Upper lobe of right lung (tissue), 1 donor: ENCODE results near the gene BMPR1B. TPM values are rescaled to one million over a fixed set of nuclear protein-coding genes. Genes with fewer than 3 reads are reported as not detected.

Experiments
- ATAC-seq: fragments of 200-7000 bp; cut with Tn5 transposase; one replicate; pipeline ENCODE4 v1.9.1; 2020; ENCODE audit warnings: mild to moderate bottlenecking, moderate library complexity
- DNase-seq: peaks from one replicate; pipeline ENCODE4 v3.0.0-alpha.2; 2020
- H3K27ac ChIP-seq: fragments of 200-600 bp; one replicate; pipeline ENCODE4 v1.8.0; 2022
- H3K27me3 ChIP-seq: fragments of 200-600 bp; one replicate; pipeline ENCODE4 v1.8.0; 2022; ENCODE audit warnings: mild to moderate bottlenecking
- H3K36me3 ChIP-seq: fragments of 200-600 bp; one replicate; pipeline ENCODE4 v1.8.0; 2022
- H3K4me1 ChIP-seq: fragments of 200-600 bp; one replicate; pipeline ENCODE4 v1.8.0; 2022
- H3K4me3 ChIP-seq: fragments of 200-600 bp; one replicate; pipeline ENCODE4 v1.8.0; 2022; ENCODE audit warnings: mild to moderate bottlenecking
- H3K9me3 ChIP-seq: fragments of 200-600 bp; one replicate; pipeline ENCODE4 v1.8.0; 2022
- CTCF ChIP-seq: fragments of 200-600 bp; IDR thresholded peaks from one replicate; pipeline ENCODE4 v1.8.0; 2022; ENCODE audit warnings: antibody characterized with exemption
- intact Hi-C: fragments of 100-400 bp; cut with DNase I; formaldehyde crosslinking; loops from one replicate; pipeline ENCODE4 v1.11.0; 2022
- total RNA-seq: library from RNA; stranded (reverse); fragmentation: NEBNext Ultra II Directional; extraction: Animal tissue kit (Norgen Biotek cat#: 25700); gene quantifications from one replicate; pipeline ENCODE4 v1.2.1, GENCODE V29; 2021
- donor health status: DM: no; HTN: yes; CAD: no; lungs with severe emphysema.

BMPR1B gene
- total RNA-seq, 1 donor from 2014 or later = 3.0 TPM

DNA sequence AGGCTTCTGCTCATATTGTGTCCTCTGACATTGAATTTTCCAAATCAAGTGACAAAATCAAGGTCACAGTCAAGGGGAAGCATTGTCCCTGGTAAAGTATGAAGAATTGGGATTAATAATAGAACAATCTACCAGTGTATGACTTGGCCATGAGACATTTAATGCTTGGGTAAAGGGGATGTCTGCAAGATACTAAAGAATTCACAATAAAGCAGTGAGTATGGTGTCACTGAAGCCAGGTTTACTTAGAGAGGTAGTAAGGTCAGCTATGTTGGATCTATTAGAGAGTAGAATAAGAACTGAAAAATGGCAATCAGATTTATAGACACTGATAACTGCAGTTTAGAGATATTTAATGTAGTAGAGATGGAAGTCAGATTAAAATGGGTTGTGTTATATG, 349.2 kb downstream of the BMPR1B start:
- no peak overlapping the region for H3K27ac ChIP-seq
- ATAC-seq = no peak
- H3K27me3 ChIP-seq = no peaks in the 10 kb centered on the region
- no peaks in the 10 kb centered on the region for H3K9me3 ChIP-seq
- H3K4me1 ChIP-seq = no peaks in the 10 kb centered on the region
- intact Hi-C loops = no loop called here
- DNase-seq = no peak
- TF ChIP-seq CTCF = no peak
- no peak overlapping the region for H3K4me3 ChIP-seq
- H3K36me3 ChIP-seq = no peaks in the 10 kb centered on the region

DNA sequence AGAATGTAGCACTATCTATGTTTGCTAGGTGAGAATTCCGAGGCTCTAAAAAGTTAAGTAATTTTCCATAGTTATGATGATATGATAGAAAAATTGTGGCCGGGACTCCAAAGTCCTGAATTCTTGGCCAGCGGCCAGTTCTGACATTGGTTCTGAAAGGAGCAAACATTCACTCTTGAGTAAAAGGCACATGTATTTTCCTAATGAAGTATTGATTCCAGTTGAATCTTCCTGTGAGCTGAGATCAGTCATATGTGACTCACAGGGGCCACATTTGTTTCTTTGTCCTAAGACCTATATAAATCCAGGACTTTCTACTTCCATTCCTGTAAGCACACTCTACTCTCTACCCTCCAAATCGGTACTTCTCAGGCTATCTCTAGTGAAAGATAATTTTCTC, 349.9 kb downstream of the BMPR1B start:
- no peaks in the 10 kb centered on the region for H3K4me1 ChIP-seq
- H3K27me3 ChIP-seq = no peaks in the 10 kb centered on the region
- H3K36me3 ChIP-seq = no peaks in the 10 kb centered on the region
- H3K27ac ChIP-seq = no peak overlapping the region
- no peaks in the 10 kb centered on the region for H3K9me3 ChIP-seq
- intact Hi-C loops = no loop called here
- TF ChIP-seq CTCF = no peak
- H3K4me3 ChIP-seq = no peak overlapping the region
- no peak for ATAC-seq
- no peak for DNase-seq

DNA sequence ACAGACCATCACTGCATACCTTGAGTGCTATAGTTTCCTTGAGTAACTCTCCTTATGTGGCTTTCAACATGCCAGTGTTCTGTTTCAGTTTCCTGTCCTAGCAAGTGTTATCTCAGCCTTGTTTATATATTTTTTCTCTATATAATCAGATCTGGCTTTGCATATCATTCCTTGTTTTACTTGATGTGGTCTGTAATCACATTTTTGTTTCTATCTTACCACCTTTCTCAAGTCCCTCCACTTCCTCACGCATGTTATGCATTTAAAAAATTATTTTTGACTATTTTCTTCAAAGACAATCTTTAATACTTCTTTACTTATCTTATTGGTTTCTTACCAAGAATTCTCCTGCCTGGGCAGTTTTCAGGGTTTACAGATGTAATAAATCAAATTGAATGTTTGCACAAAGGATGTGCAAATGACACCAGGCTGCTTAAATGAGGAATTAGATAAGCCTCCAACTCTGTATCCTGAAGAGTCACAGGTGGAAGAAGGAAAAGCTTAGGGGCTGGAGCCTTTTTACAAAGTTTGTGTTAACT, 351.2 kb downstream of the BMPR1B start:
- Histone ChIP-seq H3K9me3 (no peaks in the 10 kb centered on the region), H3K27ac (no peak overlapping the region), H3K36me3 (no peaks in the 10 kb centered on the region), H3K4me3 (no peak overlapping the region), H3K4me1 (no peaks in the 10 kb centered on the region), H3K27me3 (no peaks in the 10 kb centered on the region)
- ATAC-seq (no peak), DNase-seq (no peak)
- no peak for TF ChIP-seq CTCF
- intact Hi-C loops = no loop called here

GRCh38 chr4:95114521-95114920, 356.8 kb downstream of the BMPR1B start:
- Histone ChIP-seq H3K27ac (no peak overlapping the region), H3K36me3 (no peaks in the 10 kb centered on the region), H3K4me1 (no peaks in the 10 kb centered on the region), H3K27me3 (no peaks in the 10 kb centered on the region), H3K9me3 (no peaks in the 10 kb centered on the region), H3K4me3 (no peak overlapping the region)
- intact Hi-C loops = no loop called here
- TF ChIP-seq CTCF = no peak
- ATAC-seq (no peak), DNase-seq (no peak)

GRCh38 chr4:95118497-95118896, 360.7 kb downstream of the BMPR1B start:
- no peak for DNase-seq
- H3K9me3 ChIP-seq = no peaks in the 10 kb centered on the region
- no peak overlapping the region for H3K27ac ChIP-seq
- intact Hi-C loops = no loop called here
- no peaks in the 10 kb centered on the region for H3K4me1 ChIP-seq
- no peak overlapping the region for H3K4me3 ChIP-seq
- TF ChIP-seq CTCF = no peak
- ATAC-seq = no peak
- no peaks in the 10 kb centered on the region for H3K36me3 ChIP-seq
- H3K27me3 ChIP-seq = no peaks in the 10 kb centered on the region

DNA sequence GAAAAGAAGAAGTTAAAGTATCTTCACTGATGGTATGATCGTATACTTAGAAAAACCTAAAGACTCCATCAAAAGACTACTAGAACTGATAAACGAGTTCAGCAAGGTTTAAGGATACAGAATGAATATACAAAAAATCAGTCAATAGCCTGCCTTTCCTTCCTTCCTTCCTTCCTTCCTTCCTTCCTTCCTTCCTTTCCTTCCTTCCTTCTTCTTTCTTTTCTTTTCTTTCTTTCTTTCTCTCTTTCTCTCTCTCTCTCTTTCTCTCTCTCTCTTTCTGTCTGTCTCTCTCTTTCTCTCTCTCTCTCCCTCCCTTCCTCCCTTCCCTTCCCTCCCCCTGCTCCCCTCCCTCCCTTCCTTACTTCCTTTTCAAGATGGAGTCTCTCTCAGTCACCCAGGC, 362.7 kb downstream of the BMPR1B start:
- intact Hi-C loops = no loop called here
- H3K9me3 ChIP-seq = no peaks in the 10 kb centered on the region
- no peak for TF ChIP-seq CTCF
- H3K27ac ChIP-seq = no peak overlapping the region
- no peaks in the 10 kb centered on the region for H3K27me3 ChIP-seq
- ATAC-seq = no peak
- no peak overlapping the region for H3K4me3 ChIP-seq
- no peaks in the 10 kb centered on the region for H3K4me1 ChIP-seq
- DNase-seq = no peak
- H3K36me3 ChIP-seq = no peaks in the 10 kb centered on the region
